Stimulated activated CD4-positive, alpha-beta T cell treated with anti-CD3 and anti-CD28 coated beads, Interleukin-15, amount 100 ng/mL, for 24 hours (primary cell): ENCODE measurements around the gene DAO.
A peak's percentile ranks its signal among the peaks of the same experiment; 100 is the strongest.
"Not testable (repeated sequence)": the region's sequence is repeated elsewhere in the genome, so short reads cannot be mapped to it uniquely, and the experiment has no call there.

Source experiments
- DNase-seq: peaks from one replicate; pipeline ENCODE4 v3.0.0-alpha.2; 2020

Gene DAO

DNA sequence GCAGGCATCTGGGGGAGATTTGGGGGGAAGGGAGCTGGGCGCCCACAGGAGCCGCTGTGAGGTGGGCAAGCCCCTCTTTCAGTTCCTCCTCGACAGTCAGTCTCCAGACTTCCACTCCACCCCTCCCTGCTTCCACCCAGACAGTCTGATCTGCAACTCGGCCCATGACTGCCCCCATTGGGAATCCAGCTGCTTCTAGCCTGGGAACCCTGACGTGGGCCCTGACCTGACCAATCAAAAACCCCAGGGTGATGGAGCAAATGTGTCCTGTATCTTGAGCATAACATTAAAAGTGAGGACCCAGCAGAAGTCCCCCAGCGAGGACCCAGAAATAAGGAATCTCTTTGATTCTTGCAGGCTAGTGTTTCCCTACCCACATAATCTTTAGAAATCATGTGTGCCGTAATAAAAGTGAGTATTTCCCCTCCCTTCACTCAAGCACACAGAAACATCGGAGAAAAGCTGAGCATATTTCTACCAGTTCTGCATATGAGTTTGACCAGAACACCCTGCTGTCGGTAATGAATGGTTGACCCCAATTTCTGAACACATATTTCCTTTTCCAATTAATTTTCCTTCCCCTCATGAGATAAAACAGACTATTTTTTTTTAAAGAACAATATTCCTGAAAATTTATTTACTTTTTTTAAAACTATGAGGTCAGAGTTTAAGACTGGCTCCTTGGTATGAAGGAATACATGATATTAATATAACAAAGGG, 28.9 kb upstream of the DAO start:
- DNase-seq, result no peak

DNA sequence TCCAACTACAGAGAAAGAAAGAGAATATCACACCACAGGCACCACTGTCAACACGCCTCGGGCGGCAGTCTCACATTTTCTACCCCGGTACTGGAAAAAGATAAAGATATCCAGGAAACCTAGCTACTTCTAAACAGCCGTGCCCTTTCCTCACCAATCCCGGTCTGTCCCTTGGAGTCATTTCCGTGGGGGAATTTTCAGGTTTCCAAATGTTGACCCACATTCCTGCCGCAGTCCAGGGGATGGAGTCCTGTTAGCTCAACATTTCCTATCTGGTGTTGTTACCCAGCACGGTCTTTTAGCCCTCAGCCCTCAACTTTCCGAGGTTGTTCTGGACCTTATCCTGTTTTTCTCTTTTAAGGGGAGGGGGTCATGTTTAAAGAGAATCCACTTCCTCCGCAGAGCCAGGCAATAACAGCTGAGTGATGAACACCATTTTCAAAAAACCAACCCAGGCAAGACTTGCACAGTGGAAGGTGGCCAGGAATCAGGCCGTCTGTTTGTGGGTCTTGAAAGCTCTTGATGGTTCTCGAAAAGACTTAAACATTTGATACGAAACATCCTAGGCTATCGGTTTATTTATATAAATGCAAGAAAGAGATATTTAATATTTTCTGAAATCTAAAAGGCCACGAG, 27.1 kb upstream of the DAO start:
- DNase-seq, result no peak

DNA sequence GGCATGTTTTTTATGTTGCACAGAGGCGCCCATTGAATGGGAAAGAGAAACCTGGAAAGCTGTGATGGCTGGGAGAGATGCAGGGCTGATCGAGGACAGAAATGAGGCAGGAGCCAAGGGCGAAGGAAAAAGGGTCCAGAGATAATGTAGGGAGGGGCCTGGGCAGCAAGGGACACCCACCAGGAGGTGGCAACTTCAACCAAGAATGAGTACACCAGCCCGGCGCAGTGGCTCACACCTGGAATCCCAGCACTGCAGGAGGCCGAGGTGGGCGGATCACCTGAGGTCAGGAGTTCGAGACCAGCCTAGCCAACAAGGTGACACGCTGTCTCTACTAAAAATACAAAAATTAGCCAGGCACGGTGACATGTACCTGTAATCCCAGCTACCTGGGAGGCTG, 26.5 kb upstream of the DAO start:
- DNase-seq, result no peak

DNA sequence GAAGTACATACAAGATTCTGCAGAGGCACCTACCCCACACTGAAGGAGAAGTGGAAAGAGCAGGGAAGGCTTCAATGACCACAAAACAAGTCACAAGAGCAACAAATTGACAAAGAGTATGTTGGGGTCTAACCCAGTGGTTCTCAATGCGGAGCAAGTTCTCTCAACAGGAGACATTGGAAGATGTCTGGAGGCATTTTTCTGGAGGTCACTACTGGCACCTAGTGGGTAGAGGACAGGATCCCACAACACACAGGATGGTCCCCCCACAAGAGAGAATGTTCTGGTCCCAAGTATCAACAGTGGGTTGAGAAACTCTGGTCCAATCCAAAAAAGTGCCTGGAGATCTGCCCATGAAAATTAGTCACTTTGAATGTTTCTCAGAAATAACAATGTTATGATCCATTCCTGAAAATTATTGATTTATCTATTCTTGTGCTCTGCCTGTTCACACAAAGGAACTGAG, 25.9 kb upstream of the DAO start:
- DNase-seq, result no peak

DNA sequence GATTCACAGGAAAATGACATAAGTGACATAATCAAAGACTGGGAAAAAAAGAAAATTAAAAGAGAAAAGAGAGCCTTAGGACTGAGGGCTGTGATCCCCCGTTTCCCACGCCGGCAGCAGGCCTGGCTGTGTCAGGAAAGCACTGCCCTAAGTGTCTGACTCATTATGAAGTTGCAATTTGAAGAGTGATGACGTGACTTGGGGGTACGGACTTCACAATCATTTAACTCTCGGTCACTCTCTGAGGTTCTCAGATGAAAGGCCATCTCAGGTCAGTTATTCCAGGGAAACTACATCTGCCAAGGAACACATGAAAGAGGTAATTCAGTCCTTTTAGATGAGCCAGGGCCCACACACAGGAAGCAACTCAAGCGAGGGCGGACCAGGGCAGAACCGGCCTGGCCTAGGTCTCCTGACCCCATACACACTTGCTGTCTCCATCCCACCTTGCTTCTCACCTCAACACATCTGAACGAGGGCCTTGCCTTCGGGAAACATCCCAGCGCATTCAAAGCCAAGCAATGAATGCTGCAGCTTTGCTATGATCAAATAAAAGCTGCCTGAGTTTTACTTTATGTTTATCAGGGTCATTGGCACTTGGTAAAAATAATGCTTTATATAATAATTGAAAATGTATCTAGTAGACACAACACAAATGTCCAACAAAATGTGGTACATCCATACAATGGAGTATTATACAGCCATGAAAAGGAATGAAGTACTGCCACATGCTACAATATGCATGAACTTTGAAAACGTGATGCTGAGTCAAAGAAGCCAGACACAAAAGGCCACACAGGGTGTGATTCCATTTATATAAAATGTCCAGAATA, 25.2 kb upstream of the DAO start:
- no peak for DNase-seq

DNA sequence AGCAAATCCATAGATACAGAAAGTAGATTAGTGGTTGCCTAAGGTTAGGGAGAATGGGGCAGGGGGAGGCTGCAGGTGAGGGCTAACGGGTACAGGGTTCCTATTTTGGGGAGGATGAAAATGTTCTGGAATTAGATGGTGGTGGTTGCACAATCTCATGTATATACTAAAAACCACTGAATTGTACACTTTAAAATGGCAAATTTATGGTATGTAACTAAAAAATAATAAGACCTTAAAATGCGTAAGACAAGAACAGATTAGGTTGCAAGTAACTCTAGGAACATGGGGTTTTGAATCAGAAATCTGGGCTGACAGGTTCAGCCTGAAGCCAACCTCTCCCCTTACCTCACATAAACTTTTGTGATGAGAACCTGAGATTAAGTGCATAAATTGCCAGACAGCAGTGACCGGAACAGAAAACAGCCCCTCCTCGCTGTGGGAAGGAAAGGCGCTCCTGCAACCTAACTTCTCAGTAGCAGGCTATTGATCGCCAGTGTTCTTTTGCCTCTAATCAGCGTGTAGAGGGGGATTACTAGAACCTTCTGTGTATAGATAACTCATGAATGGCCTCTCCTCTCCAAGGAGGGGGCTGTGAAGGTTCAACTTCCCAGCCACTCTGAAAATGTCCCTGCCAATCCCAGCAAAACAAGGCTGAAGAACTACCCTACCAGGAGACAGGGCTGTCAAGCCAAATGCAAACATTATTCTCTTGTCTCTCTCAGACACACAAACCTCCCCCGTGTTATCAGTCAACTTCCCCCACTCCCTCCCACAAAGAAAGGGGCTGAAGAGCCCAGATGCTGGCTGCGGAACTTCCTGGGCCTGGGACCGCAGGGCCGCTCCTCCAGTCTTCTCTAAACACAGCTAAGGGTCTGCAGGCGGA, 24.4 kb upstream of the DAO start:
- no peak for DNase-seq

DNA sequence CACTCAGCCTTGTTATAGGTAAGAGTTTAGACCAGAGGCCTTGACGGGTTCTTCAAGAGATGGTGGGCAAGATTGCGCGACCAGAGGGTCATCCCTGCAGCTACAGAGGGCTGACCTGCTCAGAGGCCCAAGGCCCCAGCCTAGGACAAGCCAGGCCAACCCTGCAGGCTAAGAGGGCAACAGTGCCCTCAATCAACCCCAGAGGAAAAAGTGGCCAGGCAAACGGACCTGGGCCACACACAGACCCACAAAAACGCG, 23.8 kb upstream of the DAO start:
- no peak for DNase-seq

DNA sequence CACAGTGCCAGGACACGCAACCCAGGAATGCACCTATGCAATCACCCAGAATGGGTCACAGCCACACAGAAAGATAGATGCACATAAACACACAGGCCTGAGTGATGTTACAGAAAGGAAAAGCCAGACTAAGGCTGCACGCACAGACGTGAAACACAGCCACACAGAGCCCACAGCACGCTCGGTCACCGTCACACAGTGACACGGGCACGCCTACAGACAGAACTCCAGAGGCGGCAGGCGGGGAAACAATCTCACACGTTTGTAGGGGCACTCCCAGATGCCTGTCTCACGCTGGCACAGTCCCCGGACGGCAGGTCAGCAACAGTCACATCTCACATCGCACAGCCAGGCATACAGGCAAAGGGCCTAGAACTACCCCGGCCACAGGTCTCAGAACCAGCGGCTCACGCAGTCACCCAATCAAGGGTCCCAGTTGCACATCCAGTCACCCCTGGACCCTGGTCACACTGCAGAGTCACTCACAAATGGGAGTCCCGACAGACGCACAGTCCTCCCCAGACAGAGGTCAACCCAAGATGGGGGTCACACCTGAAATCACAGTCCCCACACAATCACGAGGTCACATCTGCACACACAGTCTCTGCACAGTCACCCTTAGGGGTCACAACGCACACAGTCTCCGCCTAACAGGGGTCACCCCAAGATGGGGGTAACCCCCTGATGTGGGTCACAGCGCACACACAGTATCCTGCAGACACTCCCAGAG, 23.3 kb upstream of the DAO start:
- peak; percentile 77 for DNase-seq

DNA sequence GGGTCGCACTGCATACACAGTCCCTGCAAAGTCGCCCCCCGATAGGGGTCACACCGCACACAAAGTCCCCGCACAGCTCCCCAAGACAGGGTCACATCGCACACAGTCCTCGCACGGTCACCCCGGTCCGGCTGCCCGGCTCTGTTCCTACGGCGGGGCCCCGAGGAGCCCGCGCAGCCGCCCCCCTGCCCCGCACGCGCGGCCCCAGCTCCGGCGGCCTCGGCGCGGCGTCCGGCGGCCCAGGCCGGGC, 22.8 kb upstream of the DAO start:
- DNase-seq, result no peak

DNA sequence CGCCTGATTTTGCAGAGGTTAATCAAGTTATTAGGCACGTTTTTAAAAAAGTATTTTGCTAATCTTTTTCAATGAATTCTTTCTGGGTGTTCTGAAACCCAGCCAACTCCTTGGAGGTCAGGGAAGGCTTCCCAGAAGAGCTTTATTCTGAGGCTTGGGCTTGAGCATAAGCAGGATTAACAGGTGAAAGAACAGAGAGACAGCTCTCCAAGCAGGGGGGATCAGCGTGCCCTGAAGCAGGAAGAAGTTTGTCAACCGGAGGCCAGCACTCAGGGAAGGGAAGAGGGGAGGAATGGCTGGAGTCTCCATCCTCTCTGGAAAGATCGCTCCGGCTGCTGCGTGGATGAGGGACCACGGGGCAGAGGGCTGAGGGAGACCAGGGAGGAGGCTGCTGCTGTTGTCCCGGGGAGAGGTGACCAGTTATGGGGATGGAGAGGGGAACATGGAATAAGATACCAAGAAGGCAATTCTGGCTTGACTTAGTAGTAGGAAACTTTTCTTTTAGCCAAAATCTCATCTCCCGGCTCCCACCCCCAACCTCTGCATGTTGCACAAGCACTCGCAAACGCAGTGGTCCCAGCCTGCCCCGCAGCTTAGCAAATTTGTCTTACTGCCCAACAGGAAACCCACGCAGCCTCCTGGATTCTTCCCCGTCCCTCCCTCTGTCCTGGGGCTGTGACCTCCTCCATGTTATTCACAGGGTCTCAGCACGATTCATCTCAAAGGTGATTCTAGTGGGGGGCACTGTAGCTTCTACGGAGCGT, 21.4 kb upstream of the DAO start:
- peak; percentile 16 for DNase-seq

DNA sequence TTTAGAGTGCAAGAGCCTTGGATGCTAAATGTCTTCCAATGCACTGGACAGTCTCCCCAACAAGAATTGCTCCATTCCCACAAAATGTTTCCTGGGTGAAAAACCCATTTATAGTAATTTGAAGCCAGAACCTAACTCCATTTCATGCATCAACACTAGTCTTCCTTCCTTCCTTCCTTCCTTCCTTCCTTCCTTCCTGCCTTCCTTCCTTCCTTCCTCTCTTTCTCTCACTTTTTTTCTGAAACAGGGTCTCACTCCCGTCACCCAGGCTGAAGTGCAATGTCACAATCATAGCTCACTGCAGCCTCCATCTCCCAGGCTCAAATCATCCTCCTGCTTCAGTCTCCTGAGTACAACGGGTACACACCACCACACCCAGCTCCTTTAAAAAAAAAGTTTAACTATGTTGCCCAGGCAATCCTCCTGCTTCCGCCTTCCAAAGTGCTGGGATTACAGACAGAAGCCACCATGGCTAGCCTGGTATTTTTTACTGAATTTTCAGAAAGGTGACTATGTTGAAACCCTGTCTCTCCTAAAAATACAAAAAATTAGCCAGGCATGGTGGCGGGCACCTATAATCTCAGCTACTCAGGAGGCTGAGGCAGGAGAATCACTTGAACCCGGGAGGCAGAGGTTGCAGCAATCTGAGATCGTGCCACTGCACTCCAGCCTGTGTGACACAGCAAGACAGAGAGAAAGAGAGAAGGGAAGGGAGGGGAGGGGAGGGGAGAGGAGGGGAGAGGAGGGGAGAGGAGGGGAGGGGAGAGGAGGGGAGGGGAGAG, 20.6 kb upstream of the DAO start:
- DNase-seq, result not testable (repeated sequence)

DNA sequence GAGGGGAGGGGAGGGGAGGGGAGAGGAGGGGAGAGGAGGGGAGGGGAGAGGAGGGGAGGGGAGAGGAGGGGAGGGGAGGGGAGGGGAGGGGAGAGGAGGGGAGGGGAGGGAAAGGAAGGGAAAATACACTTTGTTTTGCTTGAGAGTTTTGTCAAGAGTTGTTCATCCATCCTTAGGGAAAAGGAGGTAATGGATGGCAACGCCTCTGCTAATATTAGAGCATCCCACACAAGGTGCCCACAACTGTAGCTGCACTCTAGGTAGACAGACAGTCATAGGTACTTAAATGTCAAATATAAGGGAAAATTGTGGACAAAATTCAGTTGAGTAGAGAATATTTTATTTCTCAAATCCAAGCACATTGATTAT, 20.0 kb upstream of the DAO start:
- no peak for DNase-seq

DNA sequence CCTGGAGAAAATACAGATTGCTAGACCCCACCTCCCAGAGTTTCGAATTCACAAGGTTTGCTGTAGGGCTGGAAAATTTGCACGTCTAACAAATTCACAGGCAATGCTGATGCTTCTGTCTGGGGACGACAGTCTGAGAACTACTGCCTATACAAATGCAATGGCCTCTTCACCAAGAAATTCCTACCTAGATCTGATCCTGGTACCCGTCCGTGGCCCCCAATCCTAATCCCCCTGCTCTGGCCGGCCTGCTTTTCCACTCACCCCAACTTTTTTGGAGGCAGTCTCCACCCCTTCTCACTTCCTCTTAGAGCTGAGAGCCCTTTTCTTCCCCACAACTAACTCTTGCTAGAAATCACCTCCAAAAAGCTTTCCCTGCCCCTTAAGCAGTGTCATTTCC, 19.4 kb upstream of the DAO start:
- DNase-seq, result no peak

DNA sequence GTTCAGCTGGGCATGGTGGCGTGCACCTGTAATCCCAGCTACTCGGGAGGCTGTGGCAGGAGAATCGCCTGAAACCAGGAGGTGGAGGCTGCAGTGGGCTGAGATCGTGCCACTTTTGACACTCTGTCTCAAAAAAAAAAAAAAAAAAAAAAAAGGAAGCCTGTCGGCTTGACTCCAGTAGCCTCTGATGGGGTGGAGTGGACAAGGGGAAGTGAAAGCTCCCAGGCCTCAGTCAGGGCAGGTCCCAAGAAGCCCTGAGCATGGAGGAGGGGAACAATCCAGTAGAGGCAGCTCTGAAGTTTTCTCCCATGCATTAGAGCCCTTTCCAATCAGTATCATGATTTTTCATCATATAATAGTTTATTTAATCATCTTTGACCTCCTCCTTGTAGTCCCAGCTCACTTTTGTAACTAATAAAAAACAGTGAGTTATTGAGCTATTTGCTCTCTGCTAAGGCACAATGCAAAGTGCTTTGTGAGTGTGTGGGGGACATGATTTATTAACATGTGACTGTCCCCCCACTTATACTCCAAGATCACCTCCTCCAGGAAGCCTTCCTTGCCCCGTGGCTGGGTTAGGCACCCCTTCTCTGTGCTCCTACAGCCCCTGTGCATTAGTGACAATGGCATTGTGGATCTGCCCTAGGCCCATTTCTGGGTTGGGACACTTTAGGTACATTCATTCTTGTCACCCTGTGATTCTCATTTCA, 17.9 kb upstream of the DAO start:
- no peak for DNase-seq

DNA sequence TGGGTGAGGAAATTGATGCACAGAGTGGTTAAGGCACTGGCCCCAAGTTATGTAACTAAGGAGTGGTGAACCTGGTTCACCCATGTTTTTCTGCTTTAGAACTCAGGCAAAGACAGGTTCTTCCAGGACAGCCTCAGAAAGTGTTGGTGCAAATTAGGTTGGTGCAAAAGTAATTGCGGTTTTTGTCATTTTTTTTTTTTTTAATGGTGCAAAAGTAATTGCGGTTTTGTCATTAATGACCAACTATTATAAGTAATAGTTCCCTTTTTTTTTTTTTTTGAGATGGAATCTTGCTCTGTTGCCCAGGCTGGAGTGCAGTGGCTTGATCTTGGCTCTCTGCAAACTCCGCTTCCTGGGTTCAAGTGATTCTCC, 17.3 kb upstream of the DAO start:
- DNase-seq, result no peak

DNA sequence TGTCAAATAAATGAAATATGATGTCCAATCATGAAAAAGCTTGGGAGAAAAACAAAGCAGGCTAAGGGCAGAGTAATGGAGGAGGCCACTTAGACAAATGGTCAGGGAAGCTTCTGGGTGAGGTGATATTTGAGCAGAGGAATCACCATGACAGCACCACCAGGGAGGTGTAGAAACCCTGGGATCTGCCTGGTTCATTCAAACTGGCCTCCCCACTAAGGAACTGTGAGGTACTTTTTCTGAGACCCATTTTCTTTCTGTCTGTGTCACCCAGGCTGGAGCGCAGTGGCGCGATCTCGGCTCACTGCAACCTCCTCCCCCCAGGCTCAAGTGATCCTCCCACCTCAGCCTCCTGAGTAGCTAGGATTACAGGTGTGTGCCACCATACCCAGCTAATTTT, 14.7 kb upstream of the DAO start:
- no peak for DNase-seq

DNA sequence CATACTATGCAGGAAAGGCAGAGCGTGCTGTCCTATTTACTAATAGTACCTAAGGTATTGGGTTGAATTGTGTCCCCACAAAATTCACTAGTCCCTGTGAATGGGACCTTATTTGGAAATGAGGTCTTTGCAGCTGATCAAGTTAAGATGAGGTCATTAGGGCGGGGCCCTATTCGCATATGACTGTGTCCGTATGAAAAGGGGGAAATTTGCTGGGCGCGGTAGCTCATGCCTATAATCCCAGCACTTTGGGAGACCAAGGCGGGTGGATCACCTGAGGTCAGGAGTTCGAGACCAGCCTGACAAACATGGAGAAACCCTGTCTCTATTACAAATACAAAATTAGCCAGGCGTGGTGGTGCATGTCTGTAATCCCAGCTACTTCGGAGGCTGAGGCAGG, 13.8 kb upstream of the DAO start:
- DNase-seq, result not testable (repeated sequence)

DNA sequence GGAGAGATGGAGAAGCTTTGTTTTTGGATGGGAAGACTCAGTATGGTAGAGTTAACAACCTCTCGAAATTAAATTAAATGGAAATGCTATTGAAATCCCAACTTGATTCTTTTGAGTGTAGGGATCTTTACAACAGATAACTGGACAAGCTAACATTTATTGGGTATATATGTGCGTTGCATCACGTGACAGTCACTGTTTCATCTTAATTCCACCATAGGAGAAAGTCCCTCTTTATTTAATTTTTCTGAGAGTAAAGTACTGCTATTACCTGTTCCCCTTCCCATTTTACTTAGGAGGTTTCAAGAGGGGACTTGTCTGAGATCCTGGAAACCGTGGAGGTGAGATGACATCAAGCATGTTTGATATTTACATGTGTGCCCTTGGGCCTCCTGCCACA, 11.1 kb upstream of the DAO start:
- no peak for DNase-seq

DNA sequence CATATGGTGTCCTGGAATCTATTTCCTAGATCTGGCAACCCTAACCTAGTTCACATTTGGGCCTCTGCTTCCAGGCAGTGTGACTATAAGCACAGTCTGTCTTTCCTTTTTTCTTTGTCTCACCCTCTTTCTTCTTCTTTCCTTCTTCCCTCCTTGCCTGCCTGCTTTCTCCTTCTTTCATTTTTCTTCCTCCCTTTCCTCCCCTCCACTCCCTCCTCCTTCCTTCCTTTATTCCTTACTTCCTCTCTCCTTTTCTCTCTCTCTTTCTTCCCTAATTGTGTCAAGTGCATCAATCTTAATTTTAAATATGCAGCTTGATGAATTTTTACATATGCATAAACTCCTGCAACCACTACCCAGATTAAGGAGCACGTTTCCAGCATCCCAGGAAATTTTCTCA, 4.6 kb upstream of the DAO start:
- no peak for DNase-seq

DNA sequence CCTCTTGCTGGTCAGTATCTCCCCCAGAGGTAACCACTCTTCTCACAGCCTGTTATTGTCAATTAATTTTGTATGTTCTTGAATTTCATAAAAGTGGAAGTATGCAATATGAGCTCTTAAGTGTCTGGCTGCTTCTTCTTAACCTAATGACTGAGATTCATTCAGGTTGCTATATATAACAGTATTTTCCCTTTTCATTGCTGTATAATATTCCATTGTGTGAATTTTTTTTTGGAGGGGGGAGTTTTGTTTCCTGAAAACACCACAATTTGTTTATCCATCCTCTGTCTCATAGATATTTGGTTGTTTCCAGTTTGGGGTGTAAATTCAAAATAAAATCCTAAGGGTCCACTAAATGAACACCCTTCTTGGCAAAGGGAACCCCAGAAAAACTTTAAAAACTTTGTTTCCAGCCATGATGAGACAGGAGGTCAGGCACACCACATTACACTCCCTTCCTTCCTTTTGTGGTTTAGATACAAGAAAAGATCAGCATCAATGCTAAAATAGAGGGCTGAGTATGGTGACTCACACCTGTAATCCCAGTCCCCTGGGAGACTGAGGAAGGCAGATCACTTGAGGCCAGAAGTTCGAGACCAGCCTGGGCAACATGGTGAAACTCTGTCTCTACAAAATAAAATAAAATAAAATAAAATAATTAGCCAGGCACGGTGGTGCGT, 4.1 kb upstream of the DAO start:
- no peak for DNase-seq
